SK-N-SH treated with all-trans-retinoic acid at 6 μM for 48 hours (cell line): ENCODE data around the gene SFT2D1.
"Not testable (repeated sequence)": the region's sequence is repeated elsewhere in the genome, so short reads cannot be mapped to it uniquely, and the experiment has no call there.

ENCODE experiments used
- ATAC-seq: fragments of 200-7000 bp; cut with Tn5 transposase; 3 replicates; pipeline ENCODE4 v1.9.1; 2020; ENCODE audit warnings: mild to moderate bottlenecking, moderate library complexity
- ARNTL ChIP-seq: fragments of 450-650 bp; formaldehyde crosslinking; IDR thresholded peaks from 2 replicates; pipeline ENCODE4 v1.5.0; 2020; ENCODE audit warnings: low read depth, mild to moderate bottlenecking, moderate library complexity, borderline replicate concordance
- BACH2 ChIP-seq: fragments of 250-450 bp; sonication (Bioruptor Pico); IDR thresholded peaks from 2 replicates; pipeline ENCODE4 v1.9.0; 2021; ENCODE audit warnings: mild to moderate bottlenecking, borderline replicate concordance
- CSDC2 ChIP-seq: fragments of 250-450 bp; sonication (Bioruptor Pico); IDR thresholded peaks from 2 replicates; pipeline ENCODE4 v1.5.0; 2020; ENCODE audit warnings: mild to moderate bottlenecking, moderate library complexity
- ESRRG ChIP-seq: fragments of 250-450 bp; sonication (Bioruptor Pico); IDR thresholded peaks from 2 replicates; pipeline ENCODE4 v1.6.1; 2021; ENCODE audit warnings: mild to moderate bottlenecking
- GLIS3 ChIP-seq: fragments of 250-450 bp; sonication (Bioruptor Pico); IDR thresholded peaks from 2 replicates; pipeline ENCODE4 v1.5.0; 2020; ENCODE audit warnings: mild to moderate bottlenecking, moderate library complexity
- ISL1 ChIP-seq: fragments of 250-450 bp; sonication (Bioruptor Pico); IDR thresholded peaks from 2 replicates; pipeline ENCODE4 v2.1.2; 2022; ENCODE audit warnings: mild to moderate bottlenecking, moderate library complexity
- OSR1 ChIP-seq: fragments of 250-450 bp; sonication (Bioruptor Pico); IDR thresholded peaks from 2 replicates; pipeline ENCODE4 v1.8.0; 2022; ENCODE audit warnings: moderate library complexity, mild to moderate bottlenecking, inconsistent platforms
- PPARA ChIP-seq: fragments of 250-450 bp; sonication (Bioruptor Pico); IDR thresholded peaks from 2 replicates; pipeline ENCODE4 v1.5.0; 2020; ENCODE audit warnings: mild to moderate bottlenecking, borderline replicate concordance
- RARB ChIP-seq: fragments of 250-450 bp; sonication (Bioruptor Pico); IDR thresholded peaks from 2 replicates; pipeline ENCODE4 v1.8.0; 2021; ENCODE audit warnings: mild to moderate bottlenecking, moderate library complexity
- SNAI2 ChIP-seq: fragments of 250-450 bp; sonication (Bioruptor Pico); IDR thresholded peaks from 2 replicates; pipeline ENCODE4 v1.5.0; 2020; ENCODE audit warnings: mild to moderate bottlenecking, moderate library complexity
- TCF4 ChIP-seq: fragments of 250-450 bp; sonication (Bioruptor Pico); IDR thresholded peaks from 2 replicates; pipeline ENCODE4 v1.8.0; 2021; ENCODE audit warnings: mild to moderate bottlenecking, moderate library complexity, borderline replicate concordance
- TOX ChIP-seq: fragments of 250-450 bp; sonication (Bioruptor Pico); IDR thresholded peaks from 2 replicates; pipeline ENCODE4 v1.8.0; 2021; ENCODE audit warnings: mild to moderate bottlenecking, moderate library complexity, borderline replicate concordance
- ZC3H10 ChIP-seq: fragments of 250-450 bp; sonication (Bioruptor Pico); IDR thresholded peaks from 2 replicates; pipeline ENCODE4 v1.5.1; 2021; ENCODE audit warnings: mild to moderate bottlenecking, moderate library complexity
- ZFP3 ChIP-seq: fragments of 250-450 bp; sonication (Bioruptor Pico); IDR thresholded peaks from 2 replicates; pipeline ENCODE4 v1.5.0; 2020; ENCODE audit warnings: mild to moderate bottlenecking, moderate library complexity
- ZFP30 ChIP-seq: fragments of 450-650 bp; formaldehyde crosslinking; IDR thresholded peaks from 2 replicates; pipeline ENCODE4 v1.5.0; 2022; ENCODE audit warnings: mild to moderate bottlenecking, moderate library complexity
- ZNF565 ChIP-seq: fragments of 450-650 bp; formaldehyde crosslinking; conservative IDR thresholded peaks from 2 replicates; pipeline ENCODE4 v1.5.0; 2020; ENCODE audit warnings: low read depth, mild to moderate bottlenecking, moderate library complexity
- ZNF8 ChIP-seq: fragments of 450-650 bp; formaldehyde crosslinking; IDR thresholded peaks from 2 replicates; pipeline ENCODE4 v1.5.0; 2020; ENCODE audit warnings: mild to moderate bottlenecking, moderate library complexity
- TF ChIP-seq, protein P1 (sequence below): fragments of 250-450 bp; sonication (Bioruptor Pico); IDR thresholded peaks from 2 replicates; pipeline ENCODE4 v1.5.0; 2020; ENCODE audit warnings: mild to moderate bottlenecking, moderate library complexity
- TF ChIP-seq, protein P2 (sequence below): fragments of 250-450 bp; sonication (Bioruptor Pico); IDR thresholded peaks from 2 replicates; pipeline ENCODE4 v1.5.1; 2020; ENCODE audit warnings: low read depth, mild to moderate bottlenecking, moderate library complexity

Gene SFT2D1

DNA sequence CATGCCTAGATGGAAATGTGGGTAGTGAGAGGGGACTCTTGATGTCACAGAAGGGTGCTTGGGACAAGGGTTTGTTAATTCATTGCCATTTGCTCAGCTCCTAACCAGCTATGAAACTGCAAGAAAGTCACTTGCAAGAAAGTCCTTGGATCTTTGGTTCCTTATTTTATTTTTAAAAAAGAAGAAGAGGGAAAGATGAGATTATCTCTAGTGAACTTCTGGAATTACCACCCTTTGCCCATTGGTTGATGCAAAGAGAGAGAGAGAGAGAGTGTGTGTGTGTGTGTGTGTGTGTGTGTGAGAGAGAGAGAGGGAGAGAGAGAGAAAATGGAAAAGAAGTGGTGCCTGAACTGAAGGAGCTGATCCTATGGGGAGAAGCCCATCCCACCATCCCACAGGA, 4.6 kb upstream of the SFT2D1 start (continued):
- TF ChIP-seq, protein P1, sequence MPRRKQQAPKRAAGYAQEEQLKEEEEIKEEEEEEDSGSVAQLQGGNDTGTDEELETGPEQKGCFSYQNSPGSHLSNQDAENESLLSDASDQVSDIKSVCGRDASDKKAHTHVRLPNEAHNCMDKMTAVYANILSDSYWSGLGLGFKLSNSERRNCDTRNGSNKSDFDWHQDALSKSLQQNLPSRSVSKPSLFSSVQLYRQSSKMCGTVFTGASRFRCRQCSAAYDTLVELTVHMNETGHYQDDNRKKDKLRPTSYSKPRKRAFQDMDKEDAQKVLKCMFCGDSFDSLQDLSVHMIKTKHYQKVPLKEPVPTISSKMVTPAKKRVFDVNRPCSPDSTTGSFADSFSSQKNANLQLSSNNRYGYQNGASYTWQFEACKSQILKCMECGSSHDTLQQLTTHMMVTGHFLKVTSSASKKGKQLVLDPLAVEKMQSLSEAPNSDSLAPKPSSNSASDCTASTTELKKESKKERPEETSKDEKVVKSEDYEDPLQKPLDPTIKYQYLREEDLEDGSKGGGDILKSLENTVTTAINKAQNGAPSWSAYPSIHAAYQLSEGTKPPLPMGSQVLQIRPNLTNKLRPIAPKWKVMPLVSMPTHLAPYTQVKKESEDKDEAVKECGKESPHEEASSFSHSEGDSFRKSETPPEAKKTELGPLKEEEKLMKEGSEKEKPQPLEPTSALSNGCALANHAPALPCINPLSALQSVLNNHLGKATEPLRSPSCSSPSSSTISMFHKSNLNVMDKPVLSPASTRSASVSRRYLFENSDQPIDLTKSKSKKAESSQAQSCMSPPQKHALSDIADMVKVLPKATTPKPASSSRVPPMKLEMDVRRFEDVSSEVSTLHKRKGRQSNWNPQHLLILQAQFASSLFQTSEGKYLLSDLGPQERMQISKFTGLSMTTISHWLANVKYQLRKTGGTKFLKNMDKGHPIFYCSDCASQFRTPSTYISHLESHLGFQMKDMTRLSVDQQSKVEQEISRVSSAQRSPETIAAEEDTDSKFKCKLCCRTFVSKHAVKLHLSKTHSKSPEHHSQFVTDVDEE (CRISPR knock-in tag): no peak
- TF ChIP-seq ZFP30 (CRISPR knock-in tag) (no peak), PPARA (no peak), BACH2 (CRISPR knock-in tag) (no peak), ESRRG (CRISPR knock-in tag) (no peak), ARNTL (CRISPR knock-in tag) (no peak)
- TF ChIP-seq, all 23 proteins: peak for 0

DNA sequence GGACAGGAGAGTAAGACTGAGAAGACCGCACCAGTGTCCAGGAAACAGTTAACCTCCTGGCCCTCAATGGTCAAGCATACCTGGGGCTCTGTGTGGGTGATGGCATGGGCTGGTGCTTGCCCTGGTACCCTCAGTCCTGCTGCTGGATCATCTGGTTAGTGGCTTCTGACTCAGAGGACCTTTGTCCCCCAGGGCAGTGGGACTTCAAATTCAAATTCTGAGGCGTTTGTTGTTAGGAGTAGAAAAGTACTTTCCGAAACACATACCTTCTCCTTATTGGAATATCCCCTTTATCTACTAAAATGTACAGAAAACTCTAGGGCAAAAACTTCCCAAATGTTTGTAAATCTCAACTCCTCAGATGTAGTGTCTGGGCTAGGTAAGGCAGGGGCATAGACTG, 4.1 kb upstream of the SFT2D1 start:
- TF ChIP-seq ARNTL (CRISPR knock-in tag): no peak
- TF ChIP-seq SNAI2 (CRISPR knock-in tag): no peak
- TF ChIP-seq TCF4: no peak
- no peak for TF ChIP-seq ZC3H10
- TF ChIP-seq ZFP30 (CRISPR knock-in tag): no peak
- TF ChIP-seq BACH2 (CRISPR knock-in tag): no peak
- no peak for TF ChIP-seq ESRRG (CRISPR knock-in tag)
- no peak for TF ChIP-seq ZNF565
- no peak for TF ChIP-seq RARB
- TF ChIP-seq ZNF8 (CRISPR knock-in tag): no peak
- TF ChIP-seq ISL1 (CRISPR knock-in tag): no peak
- TF ChIP-seq OSR1: no peak
- TF ChIP-seq TOX (CRISPR knock-in tag): no peak
- no peak for ATAC-seq

DNA sequence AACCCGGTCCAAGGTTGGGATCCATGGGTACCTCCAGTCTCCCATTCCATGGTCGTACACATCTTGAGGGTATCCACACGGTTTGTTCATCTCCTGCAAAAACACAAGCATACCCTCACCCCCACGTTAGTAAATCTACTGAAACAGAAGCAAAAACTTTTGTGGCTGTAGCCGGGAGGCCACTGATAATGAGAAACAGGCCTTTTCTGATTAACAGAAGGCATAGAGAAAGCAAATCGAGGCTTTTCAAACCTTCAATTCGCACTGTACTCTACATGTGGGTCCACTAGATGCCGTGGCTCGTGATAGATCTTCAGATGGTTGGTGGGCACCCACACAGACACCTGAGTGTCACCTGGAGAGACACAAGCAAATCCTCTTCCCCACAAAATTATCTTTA, 3.3 kb upstream of the SFT2D1 start:
- ATAC-seq: not testable (repeated sequence)

DNA sequence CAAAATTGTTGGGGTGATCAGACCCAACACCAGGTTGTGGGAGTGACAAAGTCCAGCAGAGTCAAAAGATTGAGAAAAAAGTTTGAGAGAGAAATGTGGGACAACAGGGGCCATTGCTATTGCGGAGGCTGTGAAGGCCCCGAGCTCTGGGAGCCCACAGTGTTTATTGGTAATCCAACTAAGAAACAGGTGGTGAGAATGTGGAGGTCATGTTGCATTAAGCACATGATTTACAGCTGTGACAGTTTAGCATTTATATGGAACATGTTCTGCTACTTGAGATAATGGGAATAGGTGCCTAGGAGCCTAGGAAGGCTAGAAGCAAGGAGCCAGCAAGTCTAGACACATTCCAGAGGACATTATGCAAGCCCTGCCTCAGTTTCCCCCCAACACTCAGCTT, 2.6 kb upstream of the SFT2D1 start:
- not testable (repeated sequence) for ATAC-seq

DNA sequence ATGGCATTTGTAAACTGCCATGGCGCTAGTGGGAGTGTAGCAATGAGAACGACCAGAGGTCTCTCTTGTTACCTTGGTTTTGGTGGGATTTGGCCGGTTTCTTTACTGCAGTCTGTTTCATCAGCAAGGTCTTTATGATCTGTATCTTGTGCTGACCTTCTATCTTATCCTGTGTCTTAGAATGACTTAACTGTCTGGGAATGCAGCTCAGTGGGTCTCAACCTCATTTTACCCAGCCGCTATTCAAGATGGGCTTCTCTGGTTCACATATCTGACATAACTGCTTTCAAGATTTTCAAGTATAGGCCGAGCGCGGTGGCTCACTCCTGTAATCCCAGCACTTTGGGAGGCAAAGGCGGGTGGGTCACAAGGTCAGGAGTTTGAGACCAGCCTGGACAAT, 1.9 kb upstream of the SFT2D1 start:
- TF ChIP-seq ZNF8 (CRISPR knock-in tag) (no peak), ZNF565 (no peak)
- TF ChIP-seq, protein P1 (CRISPR knock-in tag): no peak
- TF ChIP-seq, protein P2, sequence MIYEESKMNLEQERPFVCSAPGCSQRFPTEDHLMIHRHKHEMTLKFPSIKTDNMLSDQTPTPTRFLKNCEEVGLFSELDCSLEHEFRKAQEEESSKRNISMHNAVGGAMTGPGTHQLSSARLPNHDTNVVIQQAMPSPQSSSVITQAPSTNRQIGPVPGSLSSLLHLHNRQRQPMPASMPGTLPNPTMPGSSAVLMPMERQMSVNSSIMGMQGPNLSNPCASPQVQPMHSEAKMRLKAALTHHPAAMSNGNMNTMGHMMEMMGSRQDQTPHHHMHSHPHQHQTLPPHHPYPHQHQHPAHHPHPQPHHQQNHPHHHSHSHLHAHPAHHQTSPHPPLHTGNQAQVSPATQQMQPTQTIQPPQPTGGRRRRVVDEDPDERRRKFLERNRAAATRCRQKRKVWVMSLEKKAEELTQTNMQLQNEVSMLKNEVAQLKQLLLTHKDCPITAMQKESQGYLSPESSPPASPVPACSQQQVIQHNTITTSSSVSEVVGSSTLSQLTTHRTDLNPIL: no peak
- ATAC-seq: no peak

DNA sequence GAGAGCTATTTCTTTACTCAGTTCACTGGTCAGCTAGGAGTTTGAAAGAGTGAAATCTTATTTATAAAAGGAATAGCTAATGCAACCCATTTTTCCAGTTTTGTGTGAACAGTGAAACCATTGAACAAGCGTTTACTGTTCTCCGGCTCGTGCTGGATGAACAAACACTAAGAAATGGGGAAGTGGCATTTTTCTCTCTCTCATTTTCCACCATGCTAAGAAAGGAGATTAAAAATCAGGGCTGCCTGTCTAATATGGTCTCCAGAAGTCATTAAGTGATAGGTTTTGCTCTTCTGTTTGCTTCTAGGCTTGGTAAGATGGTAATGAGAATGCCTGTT, 774 bp upstream of the SFT2D1 start:
- no peak for TF ChIP-seq ZFP3 (CRISPR knock-in tag)
- TF ChIP-seq ARNTL (CRISPR knock-in tag): no peak
- no peak for TF ChIP-seq GLIS3 (CRISPR knock-in tag)
- no peak for TF ChIP-seq BACH2 (CRISPR knock-in tag)
- no peak for ATAC-seq

DNA sequence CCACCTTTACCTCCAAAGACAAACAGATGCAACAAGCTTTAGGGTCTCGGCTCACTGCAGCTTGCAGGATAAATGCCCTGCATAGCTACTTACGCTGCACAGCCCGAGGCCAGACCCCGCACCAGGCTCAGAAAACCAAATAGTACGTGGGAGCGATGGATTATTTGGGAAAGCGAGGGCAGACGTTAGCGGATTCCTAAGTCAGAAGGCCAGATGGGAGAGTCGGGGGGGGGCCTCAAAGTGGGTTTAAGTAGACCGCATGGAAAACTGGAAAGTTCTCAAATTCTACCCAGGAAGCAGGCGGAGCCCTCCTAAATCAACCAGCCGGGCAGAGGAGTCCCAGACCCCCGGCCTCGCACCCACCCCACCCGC, 382 bp downstream of the SFT2D1 start:
- no peak for TF ChIP-seq TOX (CRISPR knock-in tag)
- no peak for TF ChIP-seq OSR1
- no peak for TF ChIP-seq ISL1 (CRISPR knock-in tag)
- no peak for TF ChIP-seq ZFP3 (CRISPR knock-in tag)
- TF ChIP-seq ZNF8 (CRISPR knock-in tag): no peak
- TF ChIP-seq CSDC2 (CRISPR knock-in tag): no peak
- ATAC-seq: peak; percentile 47
